ENCODE data around the gene GYS2.

GYS2 gene

DNA sequence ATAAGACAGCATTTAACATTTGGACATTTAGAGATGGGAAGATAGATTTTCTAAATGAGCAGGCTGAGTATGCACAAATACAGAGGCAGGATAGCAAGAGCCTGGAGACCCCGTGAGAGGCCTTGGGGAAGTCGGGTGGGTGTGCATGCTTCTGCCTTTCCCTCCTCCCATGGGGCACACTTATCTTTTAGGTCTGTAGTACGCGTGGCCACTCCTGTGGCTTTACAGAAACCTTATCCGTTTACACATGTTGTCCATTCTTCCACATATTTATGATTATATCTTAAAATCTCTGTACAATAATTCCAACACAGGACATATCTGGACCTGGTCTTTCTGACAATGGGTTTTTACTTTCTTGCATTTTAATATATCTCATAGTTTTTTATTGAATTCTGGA, 33.6 kb downstream of the GYS2 start:
- no peak for DNase-seq (ENCODE audit: low read depth)

DNA sequence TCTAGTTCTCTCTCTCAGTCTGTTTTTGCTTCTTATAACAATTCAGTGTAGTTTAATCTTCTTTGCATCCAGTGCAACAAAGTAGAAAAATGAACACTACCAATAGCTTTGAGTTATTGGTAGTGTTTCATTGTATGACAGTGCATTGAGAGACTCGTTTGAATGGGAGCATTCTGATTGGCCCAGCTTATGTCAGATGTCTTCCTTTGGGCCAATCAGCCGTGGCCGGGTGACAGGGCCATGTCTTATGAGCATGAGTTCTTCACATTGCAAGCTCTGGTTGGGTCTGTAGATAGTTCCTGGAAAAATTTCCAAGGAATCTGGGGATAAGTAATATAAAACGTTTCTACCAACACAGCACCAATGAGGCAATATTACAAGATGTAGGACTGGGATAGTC, 36.5 kb downstream of the GYS2 start:
- TF ChIP-seq, protein P1, sequence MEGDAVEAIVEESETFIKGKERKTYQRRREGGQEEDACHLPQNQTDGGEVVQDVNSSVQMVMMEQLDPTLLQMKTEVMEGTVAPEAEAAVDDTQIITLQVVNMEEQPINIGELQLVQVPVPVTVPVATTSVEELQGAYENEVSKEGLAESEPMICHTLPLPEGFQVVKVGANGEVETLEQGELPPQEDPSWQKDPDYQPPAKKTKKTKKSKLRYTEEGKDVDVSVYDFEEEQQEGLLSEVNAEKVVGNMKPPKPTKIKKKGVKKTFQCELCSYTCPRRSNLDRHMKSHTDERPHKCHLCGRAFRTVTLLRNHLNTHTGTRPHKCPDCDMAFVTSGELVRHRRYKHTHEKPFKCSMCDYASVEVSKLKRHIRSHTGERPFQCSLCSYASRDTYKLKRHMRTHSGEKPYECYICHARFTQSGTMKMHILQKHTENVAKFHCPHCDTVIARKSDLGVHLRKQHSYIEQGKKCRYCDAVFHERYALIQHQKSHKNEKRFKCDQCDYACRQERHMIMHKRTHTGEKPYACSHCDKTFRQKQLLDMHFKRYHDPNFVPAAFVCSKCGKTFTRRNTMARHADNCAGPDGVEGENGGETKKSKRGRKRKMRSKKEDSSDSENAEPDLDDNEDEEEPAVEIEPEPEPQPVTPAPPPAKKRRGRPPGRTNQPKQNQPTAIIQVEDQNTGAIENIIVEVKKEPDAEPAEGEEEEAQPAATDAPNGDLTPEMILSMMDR (IDR thresholded peaks at IDR 0.05; ENCODE audit: control insufficient read depth, extremely low read depth, insufficient read depth) = no peak
- no peak for DNase-seq (ENCODE audit: low read depth)
- no peak overlapping the region for H3K4me3 ChIP-seq (ENCODE audit: low read depth, low read length)

More for the DNA sequence above, 33.6 kb downstream of the GYS2 start:
- TF ChIP-seq, protein P1 (IDR thresholded peaks at IDR 0.05; ENCODE audit: control insufficient read depth, extremely low read depth, insufficient read depth) = no peak
- H3K4me3 ChIP-seq (ENCODE audit: low read depth, low read length) = no peak overlapping the region

DNA sequence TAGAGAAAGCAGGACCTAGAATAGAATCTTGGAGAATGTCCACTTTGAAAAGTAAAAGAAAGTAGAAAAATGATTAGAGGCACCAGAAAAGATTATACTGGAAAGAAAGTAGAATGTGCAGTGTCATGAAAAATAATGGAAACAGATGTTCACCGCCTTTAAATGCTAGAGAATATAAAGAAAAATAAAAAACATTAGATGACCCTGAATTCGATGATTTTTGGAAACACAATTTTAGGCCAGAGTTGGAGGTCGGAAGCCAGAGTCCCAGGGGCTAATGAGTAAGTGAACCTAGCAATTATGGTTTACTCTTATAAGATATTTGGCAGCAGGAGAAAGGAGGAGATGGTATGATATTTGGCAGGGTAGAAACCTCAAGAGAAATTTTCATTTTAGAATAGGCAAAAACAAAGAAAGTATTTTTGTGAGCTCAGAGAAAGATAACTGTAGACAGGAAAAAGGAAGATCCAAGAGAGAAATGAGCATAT, 37.7 kb downstream of the GYS2 start:
- DNase-seq (ENCODE audit: low read depth) = no peak
- TF ChIP-seq, protein P1 (IDR thresholded peaks at IDR 0.05; ENCODE audit: control insufficient read depth, extremely low read depth, insufficient read depth) = no peak
- no peak overlapping the region for H3K4me3 ChIP-seq (ENCODE audit: low read depth, low read length)

DNA sequence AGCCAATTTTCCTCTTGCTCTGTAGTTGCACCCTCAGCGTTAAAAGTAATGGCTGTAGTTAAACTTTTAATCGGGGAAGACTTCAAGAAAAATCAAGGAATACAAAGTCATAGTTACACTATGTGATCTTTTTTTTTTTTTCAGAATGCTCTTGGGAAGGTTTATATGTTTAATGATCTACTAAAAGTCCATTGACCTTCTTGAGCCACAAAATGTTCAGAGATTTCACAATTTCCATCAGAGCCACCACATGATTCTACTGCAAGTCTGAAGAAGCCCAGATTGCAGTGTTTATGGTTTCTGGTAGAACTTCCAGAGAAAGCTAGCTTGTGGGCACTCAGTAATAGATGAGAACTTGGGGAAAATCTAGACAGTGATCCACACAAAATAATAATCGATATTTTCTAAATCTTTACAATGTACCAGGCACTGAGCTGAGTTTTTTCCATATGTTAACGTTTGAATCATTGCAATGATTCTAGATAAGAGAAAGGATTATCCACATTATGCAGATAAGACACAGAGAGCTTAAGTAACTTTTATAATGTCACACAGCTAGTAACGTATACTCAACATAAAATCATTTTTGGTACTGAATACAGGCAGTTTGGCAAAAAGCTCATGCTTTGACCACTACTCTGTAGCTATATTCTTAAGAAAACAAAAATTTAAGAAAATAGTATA, 38.3 kb downstream of the GYS2 start:
- DNase-seq (ENCODE audit: low read depth) = no peak
- no peak overlapping the region for H3K4me3 ChIP-seq (ENCODE audit: low read depth, low read length)
- TF ChIP-seq, protein P1 (IDR thresholded peaks at IDR 0.05; ENCODE audit: control insufficient read depth, extremely low read depth, insufficient read depth) = no peak

DNA sequence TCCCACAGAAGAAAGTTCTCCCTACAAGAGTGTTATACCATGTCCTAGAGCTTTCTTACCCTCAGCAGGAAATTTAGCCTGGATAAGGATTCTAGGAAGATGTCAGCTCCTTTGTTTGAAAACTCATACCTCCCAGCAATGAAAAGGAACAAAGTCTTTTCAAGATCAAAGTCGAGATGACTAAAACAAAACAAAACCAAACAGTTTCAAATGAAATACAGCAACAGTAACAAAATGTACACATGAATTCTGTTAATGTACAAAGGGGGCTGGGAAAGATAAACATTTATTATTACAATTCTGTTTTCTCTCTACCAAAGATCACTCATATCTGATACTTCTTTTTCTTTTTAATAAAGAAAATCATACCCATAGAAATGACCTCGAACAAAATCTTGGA, 41.8 kb downstream of the GYS2 start:
- H3K4me3 ChIP-seq (ENCODE audit: low read depth, low read length) = no peak overlapping the region
- no peak for DNase-seq (ENCODE audit: low read depth)
- TF ChIP-seq, protein P1 (IDR thresholded peaks at IDR 0.05; ENCODE audit: control insufficient read depth, extremely low read depth, insufficient read depth) = no peak

DNA sequence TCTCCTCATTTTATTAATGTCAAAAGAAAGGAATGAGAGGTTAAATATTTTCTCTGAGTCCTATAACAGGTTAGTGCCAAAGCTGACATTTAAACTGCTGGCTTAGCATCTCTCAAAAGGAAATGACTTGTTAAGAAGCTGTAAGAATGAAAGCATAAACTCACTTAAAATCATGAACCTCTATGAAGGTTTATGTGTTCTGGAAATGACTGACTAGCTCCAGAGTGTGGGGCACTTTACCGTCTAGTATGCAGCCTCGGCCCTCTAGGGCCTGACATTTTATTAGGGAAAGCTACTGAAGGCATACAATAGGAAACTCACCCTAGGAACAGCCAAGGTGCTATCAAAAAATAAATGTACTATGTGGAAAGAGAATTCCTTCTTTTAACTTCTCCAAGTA, 43.5 kb downstream of the GYS2 start:
- DNase-seq (ENCODE audit: low read depth) = no peak
- TF ChIP-seq, protein P1 (IDR thresholded peaks at IDR 0.05; ENCODE audit: control insufficient read depth, extremely low read depth, insufficient read depth) = no peak
- no peak overlapping the region for H3K4me3 ChIP-seq (ENCODE audit: low read depth, low read length)

Measured in LNCaP clone FGC (cell line).